Stomach (tissue), 9 donors: Measurements from ENCODE around the gene IQSEC1. TPM values are rescaled to one million over a fixed set of nuclear protein-coding genes. Genes with fewer than 3 reads are reported as not detected.

Experiments
- DNase-seq, 2 donors: peaks; one replicate each; pipeline versions ENCODE4 v3.0.0 to v3.0.0-alpha.2; 2013 to 2019
- H3K27ac ChIP-seq, 5 donors: fragments of 200-600 bp in 4 of 5; sonication (generic) in 4 of 5; one replicate each; pipeline ENCODE4 v1.5.1; 2013 to 2019; ENCODE audit warnings: mild to moderate bottlenecking in 1 of 5, moderate library complexity in 1 of 5
- H3K27me3 ChIP-seq, 3 donors: fragments of 200-600 bp; sonication (generic); one replicate each; pipeline ENCODE4 v1.5.1; 2017 to 2019; ENCODE audit warnings: mixed run types in 1 of 3
- H3K36me3 ChIP-seq, 4 donors: fragments of 200-600 bp; sonication (generic); 1 replicate in 3 of 4; 2 replicates in 1 of 4; pipeline ENCODE4 v1.5.1; 2016 to 2019
- H3K4me1 ChIP-seq, 4 donors: fragments of 200-600 bp; sonication (generic); one replicate each; pipeline ENCODE4 v1.5.1; 2016 to 2019
- H3K4me3 ChIP-seq, 4 donors: fragments of 200-600 bp; sonication (generic) in 3 of 4; one replicate each; pipeline ENCODE4 v1.5.1; 2016 to 2019; ENCODE audit warnings: mild to moderate bottlenecking in 1 of 4
- H3K9me3 ChIP-seq, 4 donors: fragments of 200-600 bp; sonication (generic); one replicate each; pipeline ENCODE4 v1.5.1; 2016 to 2019
- CTCF ChIP-seq, 7 experiments: fragments of 450-650 bp in 4 of 7; fragments of 200-600 bp in 3 of 7; sonication (generic) in 3 of 7; IDR thresholded peaks; one replicate each; pipeline ENCODE4 v1.5.1; 2016 to 2019; ENCODE audit warnings: antibody characterized with exemption in 7 of 7, control low read depth in 2 of 7, mild to moderate bottlenecking in 1 of 7
- EP300 ChIP-seq: sonication (generic); formaldehyde crosslinking; IDR thresholded peaks from one replicate; pipeline ENCODE4 v1.6.1; 2017; ENCODE audit warnings: antibody characterized with exemption
- POLR2A ChIP-seq, 4 donors: fragments of 450-650 bp; IDR thresholded peaks; one replicate each; pipeline ENCODE4 v1.6.1; 2016; ENCODE audit warnings: antibody characterized with exemption in 4 of 4, control low read depth in 2 of 4, mild to moderate bottlenecking in 1 of 4, moderate library complexity in 1 of 4
- POLR2AphosphoS5 ChIP-seq, 3 donors: sonication (generic); formaldehyde crosslinking; IDR thresholded peaks; one replicate each; pipeline ENCODE4 v1.6.1; 2016; ENCODE audit warnings: antibody characterized with exemption in 3 of 3
- WGBS, 5 donors: extraction: QIAGEN DNeasy Blood & Tissue Kit in 3 of 5; methylation state at CpG; one replicate each; pipeline versions ENCODE4 v1.1.5 to v1.1.7; 2013 to 2018; 5-methylcytosine and 5-hydroxymethylcytosine counted together
- intact Hi-C: fragments of 100-400 bp; cut with DNase I; formaldehyde crosslinking; loops from one replicate; pipeline ENCODE4 v1.15.1; 2023; ENCODE audit warnings: low total_unique reads
- polyA plus RNA-seq, 3 donors: library from polyadenylated mRNA; stranded (reverse); fragments of 200-250 nt; gene quantifications; one replicate each; pipeline ENCODE4 v1.2.3, GENCODE V29; 2013
- total RNA-seq, 5 donors: library from RNA; depleted of rRNA; stranded (reverse); fragments of >200 nt; gene quantifications; one replicate each; pipeline versions ENCODE4 v1.1.0 to v1.2.3, GENCODE V29; 2014 to 2016
- donor health status: healthy with polysubstance abuse.
- donor health status: Bipolar disorder and iron deficiency.
- donor health status: healthy.

Gene IQSEC1
- total and polyA plus RNA-seq, 8 donors, result 6.7 to 46.9 (median 20.8) TPM

- no peak overlapping the region for H3K27ac ChIP-seq
- 57 to 81% (median 66%) methylated on average over 4 of the region's 4 CpGs for WGBS, 5 donors
- no peak for TF ChIP-seq POLR2A (IDR thresholded peaks at IDR 0.05)
- TF ChIP-seq CTCF (IDR thresholded peaks at IDR 0.05), result no peak
- no peak for TF ChIP-seq POLR2AphosphoS5 (IDR thresholded peaks at IDR 0.05)
- no peak for TF ChIP-seq EP300
These were observed 4.8 kb downstream of the IQSEC1 start for GRCh38 chr3:13068269-13069010.

GRCh38 chr3:13067778-13068177, 5.5 kb downstream of the IQSEC1 start:
- Histone ChIP-seq H3K27me3 (peaks cover 0 to 16% (median 4%) of the 10 kb centered on the region in 3 donors), H3K27ac (no peak overlapping the region), H3K36me3 (no peaks in the 10 kb centered on the region), H3K4me3 (no peak overlapping the region), H3K4me1 (peaks cover 0 to 10% (median 4%) of the 10 kb centered on the region in 4 donors), H3K9me3 (no peaks in the 10 kb centered on the region)
- 91 to 100% (median 94%) methylated on average over 3 to 4 of the region's 4 CpGs for WGBS, 5 donors
- TF ChIP-seq POLR2AphosphoS5 (IDR thresholded peaks at IDR 0.05) (no peak), CTCF (IDR thresholded peaks at IDR 0.05) (no peak), POLR2A (IDR thresholded peaks at IDR 0.05) (no peak), EP300 (no peak)
- intact Hi-C loops, result no loop called here
- no peak for DNase-seq

More at GRCh38 chr3:13068269-13069010, 4.8 kb downstream of the IQSEC1 start:
- intact Hi-C loops, result no loop called here
- H3K4me1 ChIP-seq, result peaks cover 0 to 16% (median 11%) of the 10 kb centered on the region in 4 donors
- H3K27me3 ChIP-seq, result peaks cover 0 to 23% (median 11%) of the 10 kb centered on the region in 3 donors
- no peak for DNase-seq
- H3K4me3 ChIP-seq, result no peak overlapping the region
- H3K36me3 ChIP-seq, result no peaks in the 10 kb centered on the region
- H3K9me3 ChIP-seq, result no peaks in the 10 kb centered on the region

GRCh38 chr3:13066834-13067233, 6.4 kb downstream of the IQSEC1 start:
- H3K4me3 ChIP-seq, result no peak overlapping the region
- H3K27me3 ChIP-seq, result peaks cover 0 to 7% (median 0%) of the 10 kb centered on the region in 3 donors
- no peak for TF ChIP-seq EP300
- TF ChIP-seq POLR2A (IDR thresholded peaks at IDR 0.05), result no peak
- no peak for TF ChIP-seq CTCF (IDR thresholded peaks at IDR 0.05)
- TF ChIP-seq POLR2AphosphoS5 (IDR thresholded peaks at IDR 0.05), result no peak
- no peak for DNase-seq
- 57 to 76% (median 68%) methylated on average over 3 to 4 of the region's 4 CpGs; no CpG with 5 or more reads in 1 of the 5 donors for WGBS, 5 donors
- no peaks in the 10 kb centered on the region for H3K36me3 ChIP-seq
- H3K27ac ChIP-seq, result no peak overlapping the region
- no peaks in the 10 kb centered on the region for H3K9me3 ChIP-seq
- intact Hi-C loops, result no loop called here
- H3K4me1 ChIP-seq, result peaks cover 0 to under 1% (median 0%) of the 10 kb centered on the region in 4 donors

- 68 to 81% (median 74%) methylated on average over 11 of the region's 11 CpGs for WGBS, 5 donors
- Histone ChIP-seq H3K4me3 (no peak overlapping the region), H3K4me1 (no peaks in the 10 kb centered on the region), H3K27me3 (peaks cover 0 to under 1% (median 0%) of the 10 kb centered on the region in 3 donors), H3K27ac (no peak overlapping the region), H3K9me3 (no peaks in the 10 kb centered on the region), H3K36me3 (no peaks in the 10 kb centered on the region)
- TF ChIP-seq EP300, result no peak
- TF ChIP-seq POLR2AphosphoS5 (IDR thresholded peaks at IDR 0.05), result no peak
- TF ChIP-seq POLR2A (IDR thresholded peaks at IDR 0.05), result no peak
- no peak for TF ChIP-seq CTCF (IDR thresholded peaks at IDR 0.05)
- intact Hi-C loops, result no loop called here
- no peak for DNase-seq
These were observed 7.0 kb downstream of the IQSEC1 start for GRCh38 chr3:13066236-13066635.
